Muscle of leg (tissue), 11 donors: Measurements from ENCODE around the gene COX19. TPM values are rescaled to one million over a fixed set of nuclear protein-coding genes. Genes with fewer than 3 reads are reported as not detected.
"Not testable (repeated sequence)": the region's sequence is repeated elsewhere in the genome, so short reads cannot be mapped to it uniquely, and the experiment has no call there.

Experiments
- DNase-seq: peaks from one replicate; pipeline ENCODE4 v3.0.0; 2013
- H3K27ac ChIP-seq: one replicate; pipeline ENCODE4 v1.5.1; 2013; ENCODE audit warnings: mild to moderate bottlenecking, low read length, control low read depth
- H3K27me3 ChIP-seq: one replicate; pipeline ENCODE4 v1.6.1; 2013; ENCODE audit warnings: low read length; ENCODE audit not compliant: control insufficient read depth, insufficient read depth
- H3K36me3 ChIP-seq: one replicate; pipeline ENCODE4 v1.6.1; 2013; ENCODE audit warnings: low read length; ENCODE audit not compliant: control insufficient read depth, insufficient read depth
- H3K4me1 ChIP-seq: one replicate; pipeline ENCODE4 v1.6.1; 2013; ENCODE audit warnings: low read length; ENCODE audit not compliant: control insufficient read depth, insufficient read depth
- H3K4me3 ChIP-seq: one replicate; pipeline ENCODE4 v1.5.1; 2013; ENCODE audit warnings: low read length, control low read depth
- H3K9me3 ChIP-seq: replicated peaks from 2 replicates; pipeline ENCODE4 v1.6.1; 2013; ENCODE audit warnings: low read depth, low read length; ENCODE audit not compliant: control insufficient read depth
- WGBS: methylation state at CpG from one replicate; pipeline ENCODE4 v1.1.5; 2013; ENCODE audit warnings: missing lambda C conversion rate; ENCODE audit not compliant: insufficient coverage; 5-methylcytosine and 5-hydroxymethylcytosine counted together
- polyA plus RNA-seq, 8 donors: library from polyadenylated mRNA; unstranded; fragments of 120-200 nt; gene quantifications; one replicate each; pipeline versions ENCODE4 v1.2.1 to v1.2.3, GENCODE V29; 2013; ENCODE audit warnings: inconsistent platforms in 1 of 8, low replicate concordance in 1 of 8; ENCODE audit not compliant: insufficient read length in 8 of 8, insufficient read depth in 1 of 8
- total RNA-seq: library from RNA; stranded (reverse); fragments of 120-200 nt; gene quantifications from one replicate; pipeline ENCODE4 v1.2.4, GENCODE V29; 2013

The COX19 gene
- total and polyA plus RNA-seq, 9 donors: 8.9 to 12.4 (median 10.6) TPM

DNA sequence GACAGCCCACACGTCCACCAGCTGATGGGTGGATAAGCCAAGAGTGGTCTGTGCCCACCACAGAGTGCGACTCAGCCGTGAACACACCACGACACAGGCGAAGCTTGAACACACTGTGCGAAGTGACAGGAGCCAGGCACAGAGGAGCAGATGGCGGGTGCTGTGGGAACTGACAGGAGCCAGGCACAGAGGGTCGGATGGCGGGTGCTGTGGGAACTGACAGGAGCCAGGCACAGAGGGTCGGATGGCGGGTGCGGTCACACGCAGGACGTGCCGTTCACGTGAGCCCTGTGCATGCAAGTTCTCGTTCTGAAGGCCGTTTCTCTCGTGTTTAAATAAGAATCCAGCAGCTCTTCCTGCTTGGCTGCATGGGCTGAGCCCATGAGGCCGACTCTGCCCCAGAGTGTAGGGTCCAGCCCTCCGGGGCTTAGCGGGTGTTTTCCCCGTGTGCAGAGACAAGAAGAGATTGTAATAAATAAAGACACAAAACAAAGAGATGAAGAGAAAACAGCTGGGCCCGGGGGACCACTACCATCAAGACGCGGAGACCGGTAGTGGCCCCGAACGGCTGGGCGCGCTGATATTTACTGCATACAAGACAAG, 15.0 kb downstream of the COX19 start:
- 63% methylated on average over 27 of the region's 31 CpGs for WGBS
- DNase-seq: no peak
- Histone ChIP-seq H3K36me3 (no peaks in the 10 kb centered on the region), H3K4me3 (no peak overlapping the region), H3K27me3 (peaks cover 28% of the 10 kb centered on the region), H3K4me1 (peaks cover 20% of the 10 kb centered on the region), H3K9me3 (no peaks in the 10 kb centered on the region), H3K27ac (no peak overlapping the region)

GRCh38 chr7:959740-960139, 15.6 kb downstream of the COX19 start:
- H3K27me3 ChIP-seq: peaks cover 34% of the 10 kb centered on the region
- WGBS: 95% methylated on average over 9 of the region's 10 CpGs
- H3K36me3 ChIP-seq, H3K27ac ChIP-seq, H3K9me3 ChIP-seq, DNase-seq, H3K4me3 ChIP-seq: not testable (repeated sequence)
- peaks cover 18% of the 10 kb centered on the region for H3K4me1 ChIP-seq

- Histone ChIP-seq H3K27me3 (peaks cover 35% of the 10 kb centered on the region), H3K4me3 (no peak overlapping the region), H3K36me3 (no peaks in the 10 kb centered on the region), H3K27ac (no peak overlapping the region), H3K4me1 (peaks cover 14% of the 10 kb centered on the region), H3K9me3 (no peaks in the 10 kb centered on the region)
- no peak for DNase-seq
- WGBS: 68% methylated on average over 20 of the region's 20 CpGs
Observed at GRCh38 chr7:959271-959670, 16.1 kb downstream of the COX19 start.

DNA sequence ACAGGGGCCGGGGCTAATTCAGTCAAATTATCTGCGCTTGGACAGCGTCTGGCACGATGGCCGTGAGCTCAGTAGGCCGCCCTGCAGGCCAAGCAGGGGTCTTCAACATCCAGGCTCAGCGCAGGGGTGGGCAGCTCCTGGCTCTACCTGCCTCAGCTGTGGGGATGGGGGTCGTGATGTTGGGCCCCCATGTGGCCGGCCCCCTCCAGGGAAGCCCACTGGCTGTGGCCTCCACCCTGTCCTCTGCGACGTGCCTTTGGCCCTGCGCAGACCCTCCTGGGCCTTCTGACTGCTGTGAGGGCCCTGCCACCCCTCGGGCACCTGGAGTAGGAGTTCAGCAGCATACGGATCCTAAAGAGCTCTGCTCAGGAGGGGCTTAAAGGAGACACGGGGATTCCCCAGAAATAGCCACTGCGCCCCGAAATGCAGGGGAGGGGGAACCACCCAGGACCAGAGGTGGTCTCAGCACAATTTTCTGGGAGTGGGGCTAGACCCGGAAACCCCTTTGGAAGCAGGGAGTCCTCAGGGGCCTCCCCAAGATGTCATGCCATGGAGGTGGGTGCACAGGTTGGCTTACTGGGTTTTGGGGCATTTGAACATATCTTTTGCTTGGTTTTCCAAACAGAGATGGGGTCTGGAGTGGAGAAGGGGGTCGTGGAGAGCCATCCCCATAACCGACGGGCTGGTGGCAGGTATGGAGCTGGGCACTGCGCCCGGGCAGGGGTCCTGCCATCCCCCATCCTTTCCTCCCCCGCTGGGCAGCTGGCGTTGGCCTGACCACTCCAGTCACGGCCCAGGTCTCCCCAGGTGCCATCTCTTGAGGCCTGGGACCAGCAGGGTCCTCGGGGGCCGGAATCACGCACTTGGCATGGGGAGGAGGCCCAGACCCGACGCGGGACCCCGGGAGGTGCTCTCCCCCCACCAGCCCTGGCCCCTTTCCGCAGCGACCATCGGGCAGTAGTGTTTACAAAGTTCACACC, 16.8 kb downstream of the COX19 start:
- Histone ChIP-seq H3K36me3 (no peaks in the 10 kb centered on the region), H3K27ac (no peak overlapping the region), H3K4me3 (no peak overlapping the region), H3K9me3 (no peaks in the 10 kb centered on the region), H3K27me3 (peaks cover 38% of the 10 kb centered on the region), H3K4me1 (peaks cover 11% of the 10 kb centered on the region)
- no peak for DNase-seq
- 69% methylated on average over 28 of the region's 36 CpGs for WGBS

GRCh38 chr7:957418-958220, 17.7 kb downstream of the COX19 start:
- Histone ChIP-seq H3K4me3 (no peak overlapping the region), H3K4me1 (peaks cover 14% of the 10 kb centered on the region), H3K9me3 (no peaks in the 10 kb centered on the region), H3K36me3 (no peaks in the 10 kb centered on the region), H3K27me3 (peaks cover 41% of the 10 kb centered on the region), H3K27ac (no peak overlapping the region)
- DNase-seq: peak; percentile 42
- WGBS: 49% methylated on average over 25 of the region's 32 CpGs

GRCh38 chr7:956031-956430, 19.3 kb downstream of the COX19 start:
- WGBS: 72% methylated on average over 5 of the region's 10 CpGs
- peaks cover 14% of the 10 kb centered on the region for H3K4me1 ChIP-seq
- peaks cover 44% of the 10 kb centered on the region for H3K27me3 ChIP-seq
- DNase-seq: no peak
- no peaks in the 10 kb centered on the region for H3K36me3 ChIP-seq
- H3K9me3 ChIP-seq: no peaks in the 10 kb centered on the region
- H3K27ac ChIP-seq: no peak overlapping the region
- no peak overlapping the region for H3K4me3 ChIP-seq

GRCh38 chr7:954330-955238, 20.8 kb downstream of the COX19 start, which contains the start of gene ADAP1:
TSS of gene ADAP1 (minus strand) at chr7:954680. CDS start at chr7:954477, 203 bp downstream.
- Histone ChIP-seq H3K36me3 (no peaks in the 10 kb centered on the region), H3K9me3 (no peaks in the 10 kb centered on the region), H3K4me1 (peaks cover 14% of the 10 kb centered on the region), H3K27me3 (peaks cover 39% of the 10 kb centered on the region), H3K4me3 (peak within 1 kb of the TSS; percentile 17), H3K27ac (no peak within 1 kb of the TSS)
- DNase-seq: peak; percentile 68
- WGBS: 8% methylated on average over 104 of the region's 115 CpGs

DNA sequence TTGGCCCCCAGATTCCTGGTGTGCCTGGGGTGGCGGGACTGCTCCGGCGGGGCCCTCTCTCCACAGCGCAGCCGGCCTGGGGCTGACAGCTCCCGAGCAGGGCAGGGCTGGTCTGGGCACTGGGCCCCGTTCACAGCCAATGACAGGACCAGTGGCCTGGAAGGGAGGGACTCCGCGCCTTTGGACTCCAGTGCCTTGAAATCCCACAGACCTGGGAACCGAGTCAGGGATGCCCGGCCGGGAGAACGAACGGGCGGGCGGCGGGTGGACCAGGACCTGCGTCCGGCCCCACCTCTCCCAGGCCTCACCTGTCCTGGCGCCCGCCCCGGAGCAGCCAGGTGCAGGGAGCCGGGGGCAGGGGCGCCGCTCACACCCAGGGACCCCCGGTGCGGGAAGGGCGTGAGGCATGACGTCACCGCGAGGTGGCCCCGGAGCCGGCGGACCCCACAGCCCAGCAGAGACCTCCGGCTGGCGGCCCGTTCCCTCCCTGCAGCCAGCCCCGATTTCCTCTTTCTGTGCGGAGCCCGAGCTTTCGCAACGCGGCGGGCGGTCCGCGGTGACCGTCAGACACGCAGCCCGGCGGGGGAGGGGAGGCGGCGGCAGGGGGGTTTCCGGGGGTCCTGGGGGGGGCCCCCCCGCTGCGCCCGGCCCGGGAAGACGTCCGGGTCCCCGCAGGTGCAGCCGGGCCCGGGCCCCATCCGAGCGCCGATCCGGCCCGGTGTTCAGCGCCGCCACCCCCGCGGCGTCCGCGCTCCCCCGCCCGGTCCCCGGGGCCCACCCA, 21.6 kb downstream of the COX19 start:
- WGBS: under 1% methylated on average over 64 of the region's 78 CpGs
- peak; percentile 53 for DNase-seq
- peaks cover 37% of the 10 kb centered on the region for H3K27me3 ChIP-seq
- peak overlapping the region; percentile 17 for H3K4me3 ChIP-seq
- peaks cover 14% of the 10 kb centered on the region for H3K4me1 ChIP-seq
- H3K9me3 ChIP-seq: no peaks in the 10 kb centered on the region
- no peaks in the 10 kb centered on the region for H3K36me3 ChIP-seq
- no peak overlapping the region for H3K27ac ChIP-seq
